ENCODE results near the gene FAM25A.
A peak's percentile ranks its signal among the peaks of the same experiment; 100 is the strongest.
"Not testable (repeated sequence)": the region's sequence is repeated elsewhere in the genome, so short reads cannot be mapped to it uniquely, and the experiment has no call there.

FAM25A gene

GRCh38 chr10:87020056-87020455, at the start of gene FAM25A:
TSS of gene FAM25A (plus strand) at chr10:87020294. CDS start at chr10:87020325, 31 bp downstream.
- H3K36me3 Mint-ChIP-seq, H3K9me3 Mint-ChIP-seq, H3K4me1 Mint-ChIP-seq, H3K4me3 Mint-ChIP-seq, H3K27me3 Mint-ChIP-seq, H3K27ac Mint-ChIP-seq: not testable (repeated sequence)

- peaks cover 35% of the 10 kb centered on the region for H3K4me1 Mint-ChIP-seq
- H3K36me3 Mint-ChIP-seq = no peaks in the 10 kb centered on the region
- no peaks in the 10 kb centered on the region for H3K9me3 Mint-ChIP-seq
- no peak overlapping the region for H3K27ac Mint-ChIP-seq
- peak overlapping the region; percentile 79 for H3K4me3 Mint-ChIP-seq
- H3K27me3 Mint-ChIP-seq = no peaks in the 10 kb centered on the region
Observed at GRCh38 chr10:86970982-86971231, 49.2 kb upstream of the FAM25A start.

GRCh38 chr10:86971232-86971991, 48.7 kb upstream of the FAM25A start:
- H3K27me3 Mint-ChIP-seq = no peaks in the 10 kb centered on the region
- H3K36me3 Mint-ChIP-seq = no peaks in the 10 kb centered on the region
- peak overlapping the region; percentile 84 for H3K4me3 Mint-ChIP-seq
- H3K4me1 Mint-ChIP-seq = peaks cover 30% of the 10 kb centered on the region
- H3K9me3 Mint-ChIP-seq = no peaks in the 10 kb centered on the region
- peak overlapping the region; percentile 92 for H3K27ac Mint-ChIP-seq

GRCh38 chr10:86972613-86973380, 47.3 kb upstream of the FAM25A start:
- H3K4me1 Mint-ChIP-seq = peaks cover 21% of the 10 kb centered on the region
- no peaks in the 10 kb centered on the region for H3K27me3 Mint-ChIP-seq
- H3K4me3 Mint-ChIP-seq = peak overlapping the region; percentile 3
- H3K27ac Mint-ChIP-seq = peak overlapping the region; percentile 30
- no peaks in the 10 kb centered on the region for H3K36me3 Mint-ChIP-seq
- no peaks in the 10 kb centered on the region for H3K9me3 Mint-ChIP-seq

GRCh38 chr10:86974484-86974883, 45.6 kb upstream of the FAM25A start:
- H3K4me3 Mint-ChIP-seq = no peak overlapping the region
- no peaks in the 10 kb centered on the region for H3K36me3 Mint-ChIP-seq
- peaks cover 14% of the 10 kb centered on the region for H3K4me1 Mint-ChIP-seq
- no peak overlapping the region for H3K27ac Mint-ChIP-seq
- H3K27me3 Mint-ChIP-seq = no peaks in the 10 kb centered on the region
- H3K9me3 Mint-ChIP-seq = no peaks in the 10 kb centered on the region

- Mint-ChIP-seq H3K36me3 (no peaks in the 10 kb centered on the region), H3K27ac (no peak overlapping the region), H3K9me3 (no peaks in the 10 kb centered on the region), H3K4me1 (peaks cover 5% of the 10 kb centered on the region), H3K27me3 (no peaks in the 10 kb centered on the region), H3K4me3 (no peak overlapping the region)
Observed at GRCh38 chr10:86976362-86977056, 43.6 kb upstream of the FAM25A start.

GRCh38 chr10:86978457-86978856, 41.6 kb upstream of the FAM25A start:
- not testable (repeated sequence) for H3K36me3 Mint-ChIP-seq, H3K27me3 Mint-ChIP-seq, H3K4me3 Mint-ChIP-seq, H3K27ac Mint-ChIP-seq, H3K9me3 Mint-ChIP-seq, H3K4me1 Mint-ChIP-seq

GRCh38 chr10:86979296-86979818, 40.7 kb upstream of the FAM25A start:
- Mint-ChIP-seq H3K27ac (no peak overlapping the region), H3K4me1 (no peaks in the 10 kb centered on the region), H3K36me3 (no peaks in the 10 kb centered on the region), H3K27me3 (no peaks in the 10 kb centered on the region), H3K9me3 (no peaks in the 10 kb centered on the region), H3K4me3 (no peak overlapping the region)

GRCh38 chr10:86979977-86980448, 40.1 kb upstream of the FAM25A start:
- H3K36me3 Mint-ChIP-seq = no peaks in the 10 kb centered on the region
- no peak overlapping the region for H3K4me3 Mint-ChIP-seq
- no peaks in the 10 kb centered on the region for H3K9me3 Mint-ChIP-seq
- no peaks in the 10 kb centered on the region for H3K27me3 Mint-ChIP-seq
- H3K4me1 Mint-ChIP-seq = no peaks in the 10 kb centered on the region
- no peak overlapping the region for H3K27ac Mint-ChIP-seq

- H3K9me3 Mint-ChIP-seq, H3K27ac Mint-ChIP-seq, H3K36me3 Mint-ChIP-seq, H3K4me1 Mint-ChIP-seq, H3K27me3 Mint-ChIP-seq, H3K4me3 Mint-ChIP-seq: not testable (repeated sequence)
Observed at GRCh38 chr10:86981020-86981419, 39.1 kb upstream of the FAM25A start.

- H3K36me3 Mint-ChIP-seq = no peaks in the 10 kb centered on the region
- H3K4me1 Mint-ChIP-seq = no peaks in the 10 kb centered on the region
- H3K27ac Mint-ChIP-seq = no peak overlapping the region
- no peak overlapping the region for H3K4me3 Mint-ChIP-seq
- H3K27me3 Mint-ChIP-seq = no peaks in the 10 kb centered on the region
- H3K9me3 Mint-ChIP-seq = no peaks in the 10 kb centered on the region
Observed at GRCh38 chr10:86981716-86982115, 38.4 kb upstream of the FAM25A start.

GRCh38 chr10:86984498-86984897, 35.6 kb upstream of the FAM25A start:
- H3K4me3 Mint-ChIP-seq, H3K36me3 Mint-ChIP-seq, H3K27ac Mint-ChIP-seq, H3K4me1 Mint-ChIP-seq, H3K9me3 Mint-ChIP-seq, H3K27me3 Mint-ChIP-seq: not testable (repeated sequence)

GRCh38 chr10:86988520-86988919, 31.6 kb upstream of the FAM25A start:
- Mint-ChIP-seq H3K4me3 (no peak overlapping the region), H3K27ac (no peak overlapping the region), H3K36me3 (no peaks in the 10 kb centered on the region)

GRCh38 chr10:86991362-86991761, 28.7 kb upstream of the FAM25A start:
- H3K27ac Mint-ChIP-seq, H3K27me3 Mint-ChIP-seq, H3K9me3 Mint-ChIP-seq, H3K4me3 Mint-ChIP-seq, H3K4me1 Mint-ChIP-seq, H3K36me3 Mint-ChIP-seq: not testable (repeated sequence)

More at GRCh38 chr10:86988520-86988919, 31.6 kb upstream of the FAM25A start:
- Mint-ChIP-seq H3K4me1 (no peaks in the 10 kb centered on the region), H3K27me3 (peaks cover 4% of the 10 kb centered on the region), H3K9me3 (no peaks in the 10 kb centered on the region)

GRCh38 chr10:86992456-86992855, 27.6 kb upstream of the FAM25A start:
- Mint-ChIP-seq H3K4me3 (no peak overlapping the region), H3K27ac (no peak overlapping the region), H3K27me3 (peaks cover 4% of the 10 kb centered on the region), H3K36me3 (no peaks in the 10 kb centered on the region), H3K4me1 (no peaks in the 10 kb centered on the region), H3K9me3 (no peaks in the 10 kb centered on the region)

GRCh38 chr10:86992929-86993328, 27.2 kb upstream of the FAM25A start:
- H3K27ac Mint-ChIP-seq = no peak overlapping the region
- no peaks in the 10 kb centered on the region for H3K9me3 Mint-ChIP-seq
- H3K4me1 Mint-ChIP-seq = no peaks in the 10 kb centered on the region
- H3K4me3 Mint-ChIP-seq = no peak overlapping the region
- no peaks in the 10 kb centered on the region for H3K36me3 Mint-ChIP-seq
- H3K27me3 Mint-ChIP-seq = peaks cover 4% of the 10 kb centered on the region
